Gastroesophageal sphincter (tissue), 4 donors: Measurements from ENCODE around the gene SHPK. TPM values are rescaled to one million over a fixed set of nuclear protein-coding genes. Genes with fewer than 3 reads are reported as not detected.

ENCODE experiments used
- ATAC-seq: fragments of 150-250 bp; one replicate; pipeline ENCODE4 v1.9.1; 2016; ENCODE audit warnings: mild to moderate bottlenecking, moderate library complexity
- H3K27ac ChIP-seq, 4 donors: fragments of 200-600 bp; sonication (generic) in 3 of 4; 1 replicate in 3 of 4; 2 replicates in 1 of 4; pipeline ENCODE4 v1.5.1; 2016 to 2019
- H3K27me3 ChIP-seq: fragments of 200-600 bp; sonication (generic); one replicate; pipeline ENCODE4 v1.5.1; 2019
- H3K36me3 ChIP-seq, 2 donors: fragments of 200-600 bp; sonication (generic); one replicate each; pipeline ENCODE4 v1.5.1; 2019; ENCODE audit warnings: control low read depth in 1 of 2
- H3K4me1 ChIP-seq, 3 donors: fragments of 200-600 bp; sonication (generic); 1 replicate in 2 of 3; 2 replicates in 1 of 3; pipeline ENCODE4 v1.5.1; 2016 to 2019; ENCODE audit warnings: control low read depth in 2 of 3
- H3K4me3 ChIP-seq, 2 donors: fragments of 200-600 bp; sonication (generic); one replicate each; pipeline ENCODE4 v1.5.1; 2019; ENCODE audit warnings: mild to moderate bottlenecking in 1 of 2, moderate library complexity in 1 of 2
- H3K9me3 ChIP-seq, 3 donors: fragments of 200-600 bp; sonication (generic); one replicate each; pipeline ENCODE4 v1.5.1; 2017 to 2019; ENCODE audit warnings: control low read depth in 2 of 3
- CTCF ChIP-seq, 4 experiments: fragments of 200-600 bp in 2 of 4; fragments of 450-650 bp in 2 of 4; sonication (generic) in 1 of 4; IDR thresholded peaks; one replicate each; pipeline ENCODE4 v1.5.1; 2017 to 2019; ENCODE audit warnings: antibody characterized with exemption in 4 of 4, mild to moderate bottlenecking in 2 of 4, moderate library complexity in 2 of 4
- EP300 ChIP-seq: sonication (generic); formaldehyde crosslinking; IDR thresholded peaks from one replicate; pipeline ENCODE4 v1.6.1; 2017; ENCODE audit warnings: antibody characterized with exemption, mild to moderate bottlenecking
- POLR2A ChIP-seq, 2 donors: fragments of 450-650 bp; IDR thresholded peaks; one replicate each; pipeline ENCODE4 v1.6.1; 2017; ENCODE audit warnings: antibody characterized with exemption in 2 of 2, mild to moderate bottlenecking in 2 of 2, moderate library complexity in 1 of 2
- POLR2AphosphoS5 ChIP-seq: sonication (generic); formaldehyde crosslinking; IDR thresholded peaks from one replicate; pipeline ENCODE4 v1.6.1; 2017; ENCODE audit warnings: antibody characterized with exemption
- WGBS, 2 donors: methylation state at CpG; one replicate each; pipeline ENCODE4 v1.1.5; 2018; ENCODE audit warnings: low coverage in 1 of 2; 5-methylcytosine and 5-hydroxymethylcytosine counted together
- total RNA-seq, 4 donors: library from RNA; depleted of rRNA; stranded (reverse); fragments of >200 nt; gene quantifications; one replicate each; pipeline ENCODE4 v1.1.0, GENCODE V29; 2016

The SHPK gene
- total RNA-seq, 4 donors from 2014 or later: 5.9 to 11.1 (median 9.8) TPM

GRCh38 chr17:3598078-3598477 lies 38.0 kb downstream of the SHPK start:
- TF ChIP-seq CTCF (IDR thresholded peaks at IDR 0.05) (no peak), POLR2AphosphoS5 (no peak), POLR2A (IDR thresholded peaks at IDR 0.05) (no peak)
- WGBS, 2 donors: 96 to 97% methylated on average over 6 to 7 of the region's 13 CpGs
- ATAC-seq: no peak

GRCh38 chr17:3596804-3597464 lies 39.1 kb downstream of the SHPK start:
- TF ChIP-seq POLR2A (IDR thresholded peaks at IDR 0.05): no peak
- no peak for TF ChIP-seq POLR2AphosphoS5
- no peak for TF ChIP-seq EP300
- no peak for TF ChIP-seq CTCF (IDR thresholded peaks at IDR 0.05)
- 88 to 90% methylated on average over 5 to 6 of the region's 27 CpGs for WGBS, 2 donors
- no peak for ATAC-seq
- no peaks in the 10 kb centered on the region for H3K27me3 ChIP-seq
- H3K9me3 ChIP-seq: no peaks in the 10 kb centered on the region
- no peak overlapping the region for H3K4me3 ChIP-seq
- H3K27ac ChIP-seq: no peak overlapping the region
- H3K36me3 ChIP-seq: peaks cover 0 to 15% of the 10 kb centered on the region in 2 donors
- H3K4me1 ChIP-seq: peaks cover 0 to 11% (median 0%) of the 10 kb centered on the region in 3 donors

More at GRCh38 chr17:3598078-3598477, 38.0 kb downstream of the SHPK start:
- Histone ChIP-seq H3K9me3 (no peaks in the 10 kb centered on the region), H3K4me3 (no peak overlapping the region), H3K27ac (no peak overlapping the region), H3K27me3 (no peaks in the 10 kb centered on the region), H3K4me1 (peaks cover 0 to 11% (median 0%) of the 10 kb centered on the region in 3 donors), H3K36me3 (peaks cover 0 to 13% of the 10 kb centered on the region in 2 donors)

- Histone ChIP-seq H3K4me3 (no peak overlapping the region), H3K27me3 (no peaks in the 10 kb centered on the region), H3K4me1 (peaks cover 0 to 11% (median 0%) of the 10 kb centered on the region in 3 donors), H3K36me3 (peaks cover 0 to 34% of the 10 kb centered on the region in 2 donors), H3K27ac (no peak overlapping the region), H3K9me3 (no peaks in the 10 kb centered on the region)
- 70% methylated on average over 5 of the region's 15 CpGs; no CpG with 5 or more reads in 1 of the 2 donors for WGBS, 2 donors
- TF ChIP-seq CTCF (IDR thresholded peaks at IDR 0.05): no peak
- TF ChIP-seq POLR2A (IDR thresholded peaks at IDR 0.05): no peak
- no peak for TF ChIP-seq EP300
- no peak for TF ChIP-seq POLR2AphosphoS5
- ATAC-seq: no peak
Measured at GRCh38 chr17:3594976-3595375, 41.1 kb downstream of the SHPK start.

GRCh38 chr17:3594051-3594800 lies 41.8 kb downstream of the SHPK start:
- Histone ChIP-seq H3K27ac (peak overlapping the region in 3 of 4 donors; percentile 14 to 25 (median 19)), H3K27me3 (no peaks in the 10 kb centered on the region), H3K36me3 (peaks cover 0 to 42% of the 10 kb centered on the region in 2 donors), H3K9me3 (no peaks in the 10 kb centered on the region), H3K4me1 (peaks cover 0 to 11% (median 0%) of the 10 kb centered on the region in 3 donors), H3K4me3 (no peak overlapping the region)
- TF ChIP-seq POLR2A (IDR thresholded peaks at IDR 0.05) (no peak), POLR2AphosphoS5 (no peak)
- 37 to 40% methylated on average over 4 to 7 of the region's 11 CpGs for WGBS, 2 donors
- ATAC-seq: peak; percentile 44

GRCh38 chr17:3593384-3593783 lies 42.7 kb downstream of the SHPK start:
- 93 to 100% methylated on average over 1 to 5 of the region's 5 CpGs for WGBS, 2 donors
- Histone ChIP-seq H3K4me3 (no peak overlapping the region), H3K9me3 (no peaks in the 10 kb centered on the region), H3K27ac (no peak overlapping the region), H3K36me3 (peaks cover 0 to 48% of the 10 kb centered on the region in 2 donors), H3K4me1 (peaks cover 0 to 11% (median 0%) of the 10 kb centered on the region in 3 donors), H3K27me3 (no peaks in the 10 kb centered on the region)
- no peak for TF ChIP-seq POLR2AphosphoS5
- TF ChIP-seq CTCF (IDR thresholded peaks at IDR 0.05): no peak
- TF ChIP-seq POLR2A (IDR thresholded peaks at IDR 0.05): no peak
- TF ChIP-seq EP300: no peak
- ATAC-seq: no peak
